ENCODE data around the gene LRP1B.

LRP1B gene

DNA sequence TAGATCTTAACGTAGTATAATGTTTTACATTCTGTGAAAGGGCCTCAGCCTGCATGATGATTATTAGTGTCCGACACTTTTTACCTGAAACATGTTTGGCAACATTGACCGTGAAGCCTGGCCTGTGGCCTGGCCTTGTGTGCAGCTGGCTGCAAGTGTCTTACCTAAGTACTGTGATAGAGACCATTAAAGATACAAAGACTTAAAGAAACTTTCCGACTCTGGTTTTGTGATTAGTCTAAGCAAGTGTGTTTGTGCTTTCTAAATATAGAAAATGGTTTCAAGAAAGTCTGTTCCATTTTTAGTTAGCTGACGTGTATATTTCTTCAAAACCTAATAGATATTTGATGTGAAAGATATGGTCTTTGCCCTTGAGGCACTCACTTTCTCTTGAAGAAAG lies 601.8 kb downstream of the LRP1B start:
- H4K20me1 ChIP-seq (ENCODE audit: insufficient read depth) = no peaks in the 10 kb centered on the region
- no peak overlapping the region for H3K9ac ChIP-seq
- H3K4me1 ChIP-seq (ENCODE audit: low read depth, poor library complexity, severe bottlenecking) = peaks cover 17% of the 10 kb centered on the region
- no peaks in the 10 kb centered on the region for H3K27me3 ChIP-seq (ENCODE audit: insufficient read depth, low read depth)
- H3K79me2 ChIP-seq (ENCODE audit: insufficient read depth, low read depth) = no peaks in the 10 kb centered on the region
- 0 out of 2 replicates have a peak overlapping the region, but pooled peaks have one; percentile 3 for H3K4me2 ChIP-seq
- H3K36me3 ChIP-seq (ENCODE audit: insufficient read depth) = no peaks in the 10 kb centered on the region
- H2AFZ ChIP-seq (ENCODE audit: low read depth) = no peak overlapping the region
- no peak overlapping the region for H3K27ac ChIP-seq
- H3K4me3 ChIP-seq (IDR thresholded peaks at IDR 0.05; ENCODE audit: insufficient read depth, low read depth, low read length) = no peak overlapping the region
- TF ChIP-seq, protein P1, sequence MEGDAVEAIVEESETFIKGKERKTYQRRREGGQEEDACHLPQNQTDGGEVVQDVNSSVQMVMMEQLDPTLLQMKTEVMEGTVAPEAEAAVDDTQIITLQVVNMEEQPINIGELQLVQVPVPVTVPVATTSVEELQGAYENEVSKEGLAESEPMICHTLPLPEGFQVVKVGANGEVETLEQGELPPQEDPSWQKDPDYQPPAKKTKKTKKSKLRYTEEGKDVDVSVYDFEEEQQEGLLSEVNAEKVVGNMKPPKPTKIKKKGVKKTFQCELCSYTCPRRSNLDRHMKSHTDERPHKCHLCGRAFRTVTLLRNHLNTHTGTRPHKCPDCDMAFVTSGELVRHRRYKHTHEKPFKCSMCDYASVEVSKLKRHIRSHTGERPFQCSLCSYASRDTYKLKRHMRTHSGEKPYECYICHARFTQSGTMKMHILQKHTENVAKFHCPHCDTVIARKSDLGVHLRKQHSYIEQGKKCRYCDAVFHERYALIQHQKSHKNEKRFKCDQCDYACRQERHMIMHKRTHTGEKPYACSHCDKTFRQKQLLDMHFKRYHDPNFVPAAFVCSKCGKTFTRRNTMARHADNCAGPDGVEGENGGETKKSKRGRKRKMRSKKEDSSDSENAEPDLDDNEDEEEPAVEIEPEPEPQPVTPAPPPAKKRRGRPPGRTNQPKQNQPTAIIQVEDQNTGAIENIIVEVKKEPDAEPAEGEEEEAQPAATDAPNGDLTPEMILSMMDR (conservative IDR thresholded peaks at IDR 0.05; ENCODE audit: low read depth, low read length) = no peak

DNA sequence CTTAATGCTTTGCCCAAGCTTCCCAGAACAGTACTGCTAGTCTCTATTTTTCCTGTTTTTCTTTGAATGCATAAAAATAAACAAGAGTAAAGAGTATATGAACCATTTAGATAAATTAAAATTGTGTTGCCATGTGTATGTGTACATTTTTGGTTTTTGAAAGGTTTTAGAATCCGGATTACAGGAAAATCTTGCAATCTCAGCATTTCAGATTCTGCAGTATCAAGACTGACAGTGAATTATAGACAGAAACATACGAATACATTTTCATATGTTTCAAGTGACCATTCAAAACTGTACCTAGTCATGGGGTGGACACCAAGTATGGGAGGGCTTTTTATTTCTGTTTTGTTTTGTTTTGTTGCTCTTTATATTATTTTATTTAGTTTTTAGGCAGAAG lies 604.1 kb downstream of the LRP1B start:
- peaks cover 17% of the 10 kb centered on the region for H3K4me1 ChIP-seq (ENCODE audit: low read depth, poor library complexity, severe bottlenecking)
- TF ChIP-seq, protein P1 (conservative IDR thresholded peaks at IDR 0.05; ENCODE audit: low read depth, low read length) = no peak
- no peak overlapping the region for H3K4me2 ChIP-seq
- no peaks in the 10 kb centered on the region for H4K20me1 ChIP-seq (ENCODE audit: insufficient read depth)
- H3K36me3 ChIP-seq (ENCODE audit: insufficient read depth) = no peaks in the 10 kb centered on the region
- H3K4me3 ChIP-seq (IDR thresholded peaks at IDR 0.05; ENCODE audit: insufficient read depth, low read depth, low read length) = no peak overlapping the region
- H3K27ac ChIP-seq = no peak overlapping the region
- H3K79me2 ChIP-seq (ENCODE audit: insufficient read depth, low read depth) = no peaks in the 10 kb centered on the region
- no peak overlapping the region for H3K9ac ChIP-seq
- no peak overlapping the region for H2AFZ ChIP-seq (ENCODE audit: low read depth)
- no peaks in the 10 kb centered on the region for H3K27me3 ChIP-seq (ENCODE audit: insufficient read depth, low read depth)

DNA sequence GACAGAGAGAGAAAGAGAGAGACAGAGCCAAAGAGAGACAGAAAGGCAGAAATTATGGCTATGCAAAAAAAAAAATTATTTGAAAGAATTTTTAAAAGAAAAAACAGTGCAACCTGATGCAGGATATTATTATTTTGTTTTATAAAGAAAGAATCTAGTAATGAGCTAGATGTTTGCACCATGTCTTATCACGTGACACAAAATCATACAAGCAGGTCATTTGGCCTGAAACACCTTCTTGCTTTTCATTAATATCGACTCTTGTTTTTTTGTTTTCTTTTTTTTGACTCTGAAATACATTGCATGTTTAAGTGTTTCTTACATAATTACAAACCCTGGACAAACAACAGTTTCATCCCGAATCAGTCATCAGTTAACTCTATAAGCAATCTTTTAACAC lies 606.0 kb downstream of the LRP1B start:
- Histone ChIP-seq H3K4me2 (no peak overlapping the region), H3K27me3 (ENCODE audit: insufficient read depth, low read depth) (no peaks in the 10 kb centered on the region), H2AFZ (ENCODE audit: low read depth) (no peak overlapping the region), H3K4me3 (IDR thresholded peaks at IDR 0.05; ENCODE audit: insufficient read depth, low read depth, low read length) (no peak overlapping the region), H3K79me2 (ENCODE audit: insufficient read depth, low read depth) (no peaks in the 10 kb centered on the region), H4K20me1 (ENCODE audit: insufficient read depth) (no peaks in the 10 kb centered on the region), H3K27ac (no peak overlapping the region), H3K9ac (no peak overlapping the region), H3K36me3 (ENCODE audit: insufficient read depth) (no peaks in the 10 kb centered on the region), H3K4me1 (ENCODE audit: low read depth, poor library complexity, severe bottlenecking) (peaks cover 13% of the 10 kb centered on the region)
- TF ChIP-seq, protein P1 (conservative IDR thresholded peaks at IDR 0.05; ENCODE audit: low read depth, low read length) = no peak

DNA sequence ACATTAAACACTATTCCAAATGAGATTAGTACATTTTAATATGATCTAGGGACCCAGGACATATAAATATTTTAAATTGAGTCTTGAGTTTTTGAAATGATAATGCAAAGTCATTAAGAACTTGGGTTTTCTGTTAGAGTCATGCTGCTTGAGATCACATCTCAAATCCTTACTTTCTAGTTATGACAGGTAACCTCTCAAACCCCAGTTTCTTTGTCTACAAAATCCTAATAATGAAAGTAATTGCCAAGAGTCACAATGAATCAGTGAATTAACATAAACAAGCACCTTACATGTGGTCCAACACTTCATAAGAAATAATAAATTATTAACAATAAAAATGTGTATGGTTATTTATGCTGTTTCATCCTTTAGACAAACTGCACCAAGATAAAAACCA lies 607.6 kb downstream of the LRP1B start:
- Histone ChIP-seq H3K36me3 (ENCODE audit: insufficient read depth) (no peaks in the 10 kb centered on the region), H4K20me1 (ENCODE audit: insufficient read depth) (no peaks in the 10 kb centered on the region), H2AFZ (ENCODE audit: low read depth) (no peak overlapping the region), H3K4me3 (IDR thresholded peaks at IDR 0.05; ENCODE audit: insufficient read depth, low read depth, low read length) (no peak overlapping the region), H3K9ac (no peak overlapping the region), H3K79me2 (ENCODE audit: insufficient read depth, low read depth) (no peaks in the 10 kb centered on the region), H3K4me1 (ENCODE audit: low read depth, poor library complexity, severe bottlenecking) (no peaks in the 10 kb centered on the region), H3K4me2 (no peak overlapping the region), H3K27ac (no peak overlapping the region), H3K27me3 (ENCODE audit: insufficient read depth, low read depth) (no peaks in the 10 kb centered on the region)
- TF ChIP-seq, protein P1 (conservative IDR thresholded peaks at IDR 0.05; ENCODE audit: low read depth, low read length) = no peak

Measured in KMS-11 (cell line).